HEK293 (cell line): ENCODE measurements around the gene AIG1.

Experiments
- CTCF ChIA-PET: fragments of 350-600 bp; formaldehyde crosslinking; extraction: SDS; loops from one replicate; lab custom pipeline; 2021; ENCODE audit warnings: antibody characterized with exemption; lab: Yijun Ruan, JAX
- POLR2A ChIA-PET: fragments of 300-600 bp; formaldehyde crosslinking; extraction: SDS; loops from one replicate; lab custom pipeline; 2020; ENCODE audit warnings: antibody characterized with exemption, inconsistent platforms; lab: Yijun Ruan, JAX
- H3K27ac ChIP-seq: fragments of 200-500 bp; sonication (Bioruptor generic); 2 replicates; pipeline ENCODE4 v1.5.1; 2014; ENCODE audit warnings: low read depth, low read length, control low read depth, inconsistent platforms; ENCODE audit errors: extremely low read depth
- H3K36me3 ChIP-seq, 2 experiments: fragments of 200-500 bp in 1 of 2; sonication (Bioruptor generic) in 1 of 2; 1 replicate in 1 of 2; 2 replicates in 1 of 2; pipeline ENCODE4 v1.5.1; 2014 to 2017; ENCODE audit warnings: inconsistent platforms in 2 of 2, low read length in 2 of 2; ENCODE audit not compliant: control insufficient read depth in 2 of 2, insufficient read depth in 1 of 2
- H3K4me1 ChIP-seq: fragments of 200-500 bp; sonication (Bioruptor generic); 2 replicates; pipeline ENCODE4 v1.5.1; 2014; ENCODE audit warnings: mild to moderate bottlenecking, low read length, inconsistent platforms; ENCODE audit not compliant: control insufficient read depth, insufficient read depth
- H3K4me3 ChIP-seq: 2 replicates; pipeline ENCODE4 v1.5.1; 2011; ENCODE audit warnings: low read depth, mild to moderate bottlenecking, control low read depth, low read length, moderate library complexity
- H3K9me3 ChIP-seq: fragments of 200-500 bp; sonication (Bioruptor generic); 2 replicates; pipeline ENCODE4 v1.5.1; 2014; ENCODE audit warnings: low read depth, low read length, inconsistent platforms; ENCODE audit not compliant: control insufficient read depth, insufficient read depth
- GLIS2 ChIP-seq: fragments of 450-650 bp; formaldehyde crosslinking; IDR thresholded peaks from 2 replicates; pipeline ENCODE4 v1.5.1; 2016; ENCODE audit warnings: missing biosample characterization, missing genetic modification characterization
- INSM2 ChIP-seq: fragments of 450-650 bp; formaldehyde crosslinking; IDR thresholded peaks from 2 replicates; pipeline ENCODE4 v1.5.1; 2016; ENCODE audit warnings: missing biosample characterization, missing genetic modification characterization
- OSR2 ChIP-seq: fragments of 450-650 bp; formaldehyde crosslinking; IDR thresholded peaks from 2 replicates; pipeline ENCODE4 v1.5.1; 2016; ENCODE audit warnings: missing biosample characterization, missing genetic modification characterization
- PRDM6 ChIP-seq: fragments of 450-650 bp; formaldehyde crosslinking; IDR thresholded peaks from 2 replicates; pipeline ENCODE4 v1.5.1; 2017; ENCODE audit warnings: missing biosample characterization, missing genetic modification characterization
- REPIN1 ChIP-seq: fragments of 450-650 bp; formaldehyde crosslinking; IDR thresholded peaks from 2 replicates; pipeline ENCODE4 v1.5.1; 2017; ENCODE audit warnings: missing biosample characterization, missing genetic modification characterization, low read depth
- SP2 ChIP-seq: fragments of 450-650 bp; formaldehyde crosslinking; IDR thresholded peaks from 2 replicates; pipeline ENCODE4 v1.5.1; 2016; ENCODE audit warnings: missing biosample characterization, missing genetic modification characterization
- SP3 ChIP-seq: fragments of 450-650 bp; formaldehyde crosslinking; IDR thresholded peaks from 2 replicates; pipeline ENCODE4 v1.5.1; 2016; ENCODE audit warnings: missing biosample characterization, missing genetic modification characterization
- SP7 ChIP-seq: fragments of 450-650 bp; formaldehyde crosslinking; IDR thresholded peaks from 2 replicates; pipeline ENCODE4 v1.5.1; 2016; ENCODE audit warnings: missing biosample characterization, missing genetic modification characterization
- TCF7L2 ChIP-seq: IDR thresholded peaks from 2 replicates; pipeline ENCODE4 v1.6.1; 2011; ENCODE audit warnings: low read depth, mild to moderate bottlenecking, inconsistent platforms, low read length, moderate library complexity, borderline replicate concordance
- TSHZ1 ChIP-seq: fragments of 450-650 bp; formaldehyde crosslinking; IDR thresholded peaks from 2 replicates; pipeline ENCODE4 v1.5.1; 2016; ENCODE audit warnings: missing biosample characterization, missing genetic modification characterization, borderline replicate concordance
- ZNF155 ChIP-seq: fragments of 450-650 bp; formaldehyde crosslinking; IDR thresholded peaks from 2 replicates; pipeline ENCODE4 v1.5.1; 2016; ENCODE audit warnings: missing biosample characterization, missing genetic modification characterization
- ZNF16 ChIP-seq: fragments of 450-650 bp; formaldehyde crosslinking; IDR thresholded peaks from 2 replicates; pipeline ENCODE4 v1.5.1; 2016; ENCODE audit warnings: low read depth, missing biosample characterization, missing genetic modification characterization
- ZNF174 ChIP-seq: fragments of 450-650 bp; formaldehyde crosslinking; IDR thresholded peaks from 2 replicates; pipeline ENCODE4 v1.5.0; 2017; ENCODE audit warnings: missing biosample characterization, mild to moderate bottlenecking, missing genetic modification characterization
- ZNF175 ChIP-seq: fragments of 450-650 bp; formaldehyde crosslinking; IDR thresholded peaks from 2 replicates; pipeline ENCODE4 v1.5.1; 2016; ENCODE audit warnings: missing biosample characterization, missing genetic modification characterization
- ZNF211 ChIP-seq: fragments of 450-650 bp; formaldehyde crosslinking; IDR thresholded peaks from 2 replicates; pipeline ENCODE4 v1.5.1; 2016; ENCODE audit warnings: low read depth, missing biosample characterization, missing genetic modification characterization
- ZNF324 ChIP-seq: fragments of 450-650 bp; formaldehyde crosslinking; IDR thresholded peaks from 2 replicates; pipeline ENCODE4 v1.5.1; 2016; ENCODE audit warnings: missing biosample characterization, missing genetic modification characterization
- ZNF341 ChIP-seq: fragments of 450-650 bp; formaldehyde crosslinking; IDR thresholded peaks from 2 replicates; pipeline ENCODE4; 2016; ENCODE audit warnings: low read depth, missing biosample characterization, missing genetic modification characterization
- ZNF350 ChIP-seq: fragments of 450-650 bp; formaldehyde crosslinking; IDR thresholded peaks from 2 replicates; pipeline ENCODE4 v1.5.0; 2017; ENCODE audit warnings: missing biosample characterization, mild to moderate bottlenecking, missing genetic modification characterization
- ZNF404 ChIP-seq: fragments of 450-650 bp; formaldehyde crosslinking; IDR thresholded peaks from 2 replicates; pipeline ENCODE4 v1.5.1; 2017; ENCODE audit warnings: missing biosample characterization, missing genetic modification characterization
- ZNF521 ChIP-seq: fragments of 450-650 bp; formaldehyde crosslinking; IDR thresholded peaks from 2 replicates; pipeline ENCODE4 v1.5.1; 2017; ENCODE audit warnings: missing biosample characterization, mild to moderate bottlenecking, missing genetic modification characterization
- ZNF621 ChIP-seq: fragments of 450-650 bp; formaldehyde crosslinking; IDR thresholded peaks from 2 replicates; pipeline ENCODE4 v1.5.1; 2017; ENCODE audit warnings: missing biosample characterization, missing genetic modification characterization
- ZNF623 ChIP-seq: fragments of 450-650 bp; formaldehyde crosslinking; IDR thresholded peaks from 2 replicates; pipeline ENCODE4 v1.5.1; 2016; ENCODE audit warnings: missing biosample characterization, missing genetic modification characterization
- ZNF624 ChIP-seq: fragments of 450-650 bp; formaldehyde crosslinking; IDR thresholded peaks from 2 replicates; pipeline ENCODE4 v1.5.1; 2017; ENCODE audit warnings: missing biosample characterization, missing genetic modification characterization
- ZNF76 ChIP-seq: fragments of 450-650 bp; formaldehyde crosslinking; IDR thresholded peaks from 2 replicates; pipeline ENCODE4; 2016; ENCODE audit warnings: low read depth, missing biosample characterization, missing genetic modification characterization, borderline replicate concordance
- ZNF785 ChIP-seq: fragments of 450-650 bp; formaldehyde crosslinking; IDR thresholded peaks from 2 replicates; pipeline ENCODE4 v1.5.1; 2016; ENCODE audit warnings: missing biosample characterization, missing genetic modification characterization
- ZSCAN23 ChIP-seq: fragments of 450-650 bp; formaldehyde crosslinking; IDR thresholded peaks from 2 replicates; pipeline ENCODE4 v1.5.1; 2016; ENCODE audit warnings: missing biosample characterization, missing genetic modification characterization

AIG1 gene

GRCh38 chr6:143099647-143100046, 39.0 kb downstream of the AIG1 start:
- H3K4me3 ChIP-seq: no peak overlapping the region
- POLR2A ChIA-PET: interaction anchor here (0.8 kb wide), 1 partner anchor 9 kb away, joined by 3 read pairs; no protein-coding TSS in a partner anchor
- H3K27ac ChIP-seq: no peak overlapping the region
- peaks cover 5% of the 10 kb centered on the region; the same call in 1 of the 2 replicates for H3K4me1 ChIP-seq
- TF ChIP-seq ZNF404 (tag by site-specific recombination) (no peak), PRDM6 (tag by site-specific recombination) (peak; percentile 61)
- TF ChIP-seq, all 188 proteins: peak for 1
- CTCF ChIA-PET: interaction anchor here (1.5 kb wide), 1 partner anchor 328 kb away, joined by 4 read pairs; no protein-coding TSS in a partner anchor
- Histone ChIP-seq H3K36me3 (no peaks in the 10 kb centered on the region), H3K9me3 (no peaks in the 10 kb centered on the region)

- no peaks in the 10 kb centered on the region for H3K36me3 ChIP-seq
- H3K4me1 ChIP-seq: peaks cover 5% of the 10 kb centered on the region; the same call in 1 of the 2 replicates
- no peak overlapping the region for H3K4me3 ChIP-seq
- no peaks in the 10 kb centered on the region for H3K9me3 ChIP-seq
- TF ChIP-seq GLIS2 (tag by site-specific recombination): no peak
- TF ChIP-seq SP3 (tag by site-specific recombination): no peak
- TF ChIP-seq ZNF324 (tag by site-specific recombination): no peak
- no peak for TF ChIP-seq OSR2
- TF ChIP-seq TSHZ1 (tag by site-specific recombination): no peak
- no peak for TF ChIP-seq SP7 (tag by site-specific recombination)
- no peak for TF ChIP-seq ZNF624 (tag by site-specific recombination)
- no peak for TF ChIP-seq ZSCAN23 (tag by site-specific recombination)
- TF ChIP-seq ZNF155 (tag by site-specific recombination): no peak
- no peak for TF ChIP-seq ZNF174
- no peak for TF ChIP-seq ZNF350 (tag by site-specific recombination)
- TF ChIP-seq ZNF211 (tag by site-specific recombination): no peak
- TF ChIP-seq ZNF16 (tag by site-specific recombination): no peak
- no peak for TF ChIP-seq ZNF785 (tag by site-specific recombination)
- TF ChIP-seq ZNF341 (tag by site-specific recombination): no peak
- TF ChIP-seq, all 188 proteins: peak for 0
- no peak overlapping the region for H3K27ac ChIP-seq
- ChIA-PET POLR2A (no interaction called here), CTCF (interaction anchor here (0.6 kb wide), 1 partner anchor 133 kb away, joined by 3 read pairs; no protein-coding TSS in a partner anchor)
These were observed 39.7 kb downstream of the AIG1 start for GRCh38 chr6:143100429-143100828.

- peaks cover 5% of the 10 kb centered on the region; the same call in 1 of the 2 replicates for H3K4me1 ChIP-seq
- ChIA-PET CTCF (no interaction called here), POLR2A (no interaction called here)
- H3K36me3 ChIP-seq: no peaks in the 10 kb centered on the region
- no peak overlapping the region for H3K27ac ChIP-seq
- no peak overlapping the region for H3K4me3 ChIP-seq
- no peaks in the 10 kb centered on the region for H3K9me3 ChIP-seq
- TF ChIP-seq ZNF623 (tag by site-specific recombination) (no peak), ZNF76 (tag by site-specific recombination) (no peak), INSM2 (tag by site-specific recombination) (no peak), ZNF175 (no peak), ZNF621 (tag by site-specific recombination) (no peak), TCF7L2 (no peak), ZNF404 (tag by site-specific recombination) (no peak), REPIN1 (no peak), SP2 (no peak), ZNF521 (no peak)
These were observed 43.2 kb downstream of the AIG1 start for GRCh38 chr6:143103916-143104315.
